Fibroblast of peridontal ligament (primary cell): ENCODE measurements around the gene CREBBP.
"Not testable (repeated sequence)": the region's sequence is repeated elsewhere in the genome, so short reads cannot be mapped to it uniquely, and the experiment has no call there.

Experiments
- DNase-seq: peaks from one replicate; pipeline ENCODE4 v3.0.0-alpha.2; 2010; ENCODE audit errors: extremely low read depth

The CREBBP gene

GRCh38 chr16:3880623-3881498 lies at the start of gene CREBBP:
Gene CREBBP (minus strand): TSS chr16:3880713. CDS start chr16:3879916, 797 bp downstream.
- peak; percentile 78 for DNase-seq

- DNase-seq, result not testable (repeated sequence)
Measured at GRCh38 chr16:3927147-3927546, 46.6 kb upstream of the CREBBP start.

GRCh38 chr16:3924763-3925162 lies 44.2 kb upstream of the CREBBP start:
- DNase-seq, result no peak

GRCh38 chr16:3922241-3922640 lies 41.7 kb upstream of the CREBBP start:
- DNase-seq, result no peak

GRCh38 chr16:3920206-3920605 lies 39.7 kb upstream of the CREBBP start:
- no peak for DNase-seq

GRCh38 chr16:3919413-3919812 lies 38.9 kb upstream of the CREBBP start:
- DNase-seq, result no peak

- no peak for DNase-seq
Measured at GRCh38 chr16:3915426-3916260, 35.1 kb upstream of the CREBBP start.

GRCh38 chr16:3912897-3913296 lies 32.4 kb upstream of the CREBBP start:
- DNase-seq, result no peak

GRCh38 chr16:3912373-3912772 lies 31.9 kb upstream of the CREBBP start:
- no peak for DNase-seq

GRCh38 chr16:3911741-3912140 lies 31.2 kb upstream of the CREBBP start:
- DNase-seq, result not testable (repeated sequence)

GRCh38 chr16:3909791-3910583 lies 29.5 kb upstream of the CREBBP start:
- no peak for DNase-seq

- DNase-seq, result no peak
Measured at GRCh38 chr16:3908951-3909437, 28.5 kb upstream of the CREBBP start.

- DNase-seq, result no peak
Measured at GRCh38 chr16:3907586-3907985, 27.1 kb upstream of the CREBBP start.

- DNase-seq, result no peak
Measured at GRCh38 chr16:3906363-3906762, 25.9 kb upstream of the CREBBP start.

GRCh38 chr16:3904875-3905274 lies 24.4 kb upstream of the CREBBP start:
- no peak for DNase-seq

GRCh38 chr16:3890091-3890490 lies 9.6 kb upstream of the CREBBP start:
- DNase-seq, result no peak

- DNase-seq, result no peak
Measured at GRCh38 chr16:3889059-3889458, 8.5 kb upstream of the CREBBP start.

GRCh38 chr16:3885999-3886398 lies 5.5 kb upstream of the CREBBP start:
- DNase-seq, result not testable (repeated sequence)

GRCh38 chr16:3884398-3884797 lies 3.9 kb upstream of the CREBBP start:
- no peak for DNase-seq

GRCh38 chr16:3882531-3882930 lies 2.0 kb upstream of the CREBBP start:
- DNase-seq, result no peak

- DNase-seq, result no peak
Measured at GRCh38 chr16:3881499-3881990, 1.0 kb upstream of the CREBBP start.
